Erythroblast (primary cell): Measurements from ENCODE around the gene EGR4.

Experiments used
- GATA1 ChIP-seq: IDR thresholded peaks from 2 replicates; pipeline ENCODE4 v1.6.1; 2011; ENCODE audit warnings: low read depth, mild to moderate bottlenecking, control low read depth, low read length, moderate library complexity
- POLR2A ChIP-seq: IDR thresholded peaks from 2 replicates; pipeline ENCODE4 v1.6.1; 2011; ENCODE audit warnings: mild to moderate bottlenecking, low read length

- TF ChIP-seq POLR2A (no peak), GATA1 (no peak)
Measured at GRCh38 chr2:73250872-73251846, 42.2 kb downstream of the EGR4 start.
